ENCODE data around the gene NAV2.
"Not testable (repeated sequence)": the region's sequence is repeated elsewhere in the genome, so short reads cannot be mapped to it uniquely, and the experiment has no call there.

Gene NAV2

GRCh38 chr11:20068691-20069090 is 356.1 kb downstream of the NAV2 start:
- DNase-seq = no peak

- DNase-seq = no peak
Observed at GRCh38 chr11:20070459-20070858, 357.8 kb downstream of the NAV2 start.

GRCh38 chr11:20075627-20076026 is 363.0 kb downstream of the NAV2 start:
- no peak for DNase-seq

- DNase-seq = no peak
Observed at GRCh38 chr11:20078846-20079245, 366.2 kb downstream of the NAV2 start.

GRCh38 chr11:20080032-20080685 is 367.5 kb downstream of the NAV2 start:
- DNase-seq = no peak

- no peak for DNase-seq
Observed at GRCh38 chr11:20081336-20081735, 368.7 kb downstream of the NAV2 start.

GRCh38 chr11:20083877-20084276 is 371.2 kb downstream of the NAV2 start:
- DNase-seq = not testable (repeated sequence)

- no peak for DNase-seq
Observed at GRCh38 chr11:20084921-20085814, 372.5 kb downstream of the NAV2 start.

- no peak for DNase-seq
Observed at GRCh38 chr11:20085918-20086317, 373.3 kb downstream of the NAV2 start.

- no peak for DNase-seq
Observed at GRCh38 chr11:20087118-20087521, 374.5 kb downstream of the NAV2 start.

- DNase-seq = no peak
Observed at GRCh38 chr11:20088397-20089225, 376.0 kb downstream of the NAV2 start.

GRCh38 chr11:20089367-20089766 is 376.7 kb downstream of the NAV2 start:
- DNase-seq = no peak

- no peak for DNase-seq
Observed at GRCh38 chr11:20089796-20090653, 377.4 kb downstream of the NAV2 start.

- DNase-seq = no peak
Observed at GRCh38 chr11:20090654-20091374, 378.2 kb downstream of the NAV2 start.

- DNase-seq = no peak
Observed at GRCh38 chr11:20093775-20094174, 381.1 kb downstream of the NAV2 start.

- no peak for DNase-seq
Observed at GRCh38 chr11:20095189-20095588, 382.6 kb downstream of the NAV2 start.

- no peak for DNase-seq
Observed at GRCh38 chr11:20097319-20098221, 384.9 kb downstream of the NAV2 start.

GRCh38 chr11:20099527-20099926 is 386.9 kb downstream of the NAV2 start:
- DNase-seq = no peak

GRCh38 chr11:20102397-20102796 is 389.8 kb downstream of the NAV2 start:
- DNase-seq = no peak

- DNase-seq = no peak
Observed at GRCh38 chr11:20103281-20103680, 390.6 kb downstream of the NAV2 start.

- no peak for DNase-seq
Observed at GRCh38 chr11:20105427-20105826, 392.8 kb downstream of the NAV2 start.

All from DMS 273 treated with DMSO at 0.1 percent for 48 hours (cell line).